ENCODE data around the gene FBXO42.
A peak's percentile ranks its signal among the peaks of the same experiment; 100 is the strongest.

The FBXO42 gene

GRCh38 chr1:16351994-16352841 lies at the start of gene FBXO42:
FBXO42 (minus strand) TSS chr1:16352480; CDS start chr1:16315418, 37,062 bp downstream.
- DNase-seq (ENCODE audit: insufficient read length, low spot score) (peak; percentile 67), FAIRE-seq (peak; percentile 11)
- peak; percentile 56 for TF ChIP-seq POLR2A (IDR thresholded peaks at IDR 0.05; ENCODE audit: low read depth, low read length)

DNA sequence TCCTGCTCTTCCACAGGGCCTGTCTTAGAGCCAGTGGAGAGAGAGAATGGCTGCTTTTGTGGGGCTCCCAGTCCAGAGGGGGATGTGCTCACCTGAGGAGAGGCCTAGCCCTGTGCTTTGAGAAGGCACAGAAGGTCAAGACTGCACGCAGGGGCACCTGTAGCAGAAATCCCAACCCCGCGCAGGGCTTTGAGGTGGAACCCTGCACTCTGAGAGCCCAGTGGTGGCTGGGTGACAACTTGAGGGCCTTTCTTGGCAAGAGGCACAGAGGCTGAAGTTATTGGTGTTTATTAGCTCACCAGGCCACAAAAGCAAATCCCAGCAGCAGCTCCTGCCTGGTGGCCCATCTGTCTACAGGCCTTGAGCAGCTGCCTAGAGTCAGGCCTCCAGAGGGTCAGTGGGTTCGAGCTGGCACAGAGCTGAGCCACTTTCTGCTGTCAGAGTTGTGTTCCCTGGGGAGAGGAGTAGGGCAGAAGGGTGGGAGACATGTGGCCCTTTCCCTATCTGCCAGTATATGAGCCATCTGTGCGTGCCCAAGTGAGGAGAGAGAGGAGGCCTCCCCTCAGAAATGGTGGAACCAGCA lies 46.2 kb upstream of the FBXO42 start:
- FAIRE-seq: no peak
- DNase-seq (ENCODE audit: insufficient read length, low spot score): no peak
- no peak for TF ChIP-seq POLR2A (IDR thresholded peaks at IDR 0.05; ENCODE audit: low read depth, low read length)

GRCh38 chr1:16397120-16397519 lies 44.8 kb upstream of the FBXO42 start:
- FAIRE-seq (no peak), DNase-seq (ENCODE audit: insufficient read length, low spot score) (no peak)
- TF ChIP-seq POLR2A (IDR thresholded peaks at IDR 0.05; ENCODE audit: low read depth, low read length): no peak

- DNase-seq (ENCODE audit: insufficient read length, low spot score) (peak; percentile 47), FAIRE-seq (peak; percentile 84)
- no peak for TF ChIP-seq POLR2A (IDR thresholded peaks at IDR 0.05; ENCODE audit: low read depth, low read length)
Observed at GRCh38 chr1:16396591-16396990, 44.3 kb upstream of the FBXO42 start.

GRCh38 chr1:16394977-16395376 lies 42.7 kb upstream of the FBXO42 start:
- DNase-seq (ENCODE audit: insufficient read length, low spot score): no peak
- TF ChIP-seq POLR2A (IDR thresholded peaks at IDR 0.05; ENCODE audit: low read depth, low read length): no peak
- FAIRE-seq: no peak

DNA sequence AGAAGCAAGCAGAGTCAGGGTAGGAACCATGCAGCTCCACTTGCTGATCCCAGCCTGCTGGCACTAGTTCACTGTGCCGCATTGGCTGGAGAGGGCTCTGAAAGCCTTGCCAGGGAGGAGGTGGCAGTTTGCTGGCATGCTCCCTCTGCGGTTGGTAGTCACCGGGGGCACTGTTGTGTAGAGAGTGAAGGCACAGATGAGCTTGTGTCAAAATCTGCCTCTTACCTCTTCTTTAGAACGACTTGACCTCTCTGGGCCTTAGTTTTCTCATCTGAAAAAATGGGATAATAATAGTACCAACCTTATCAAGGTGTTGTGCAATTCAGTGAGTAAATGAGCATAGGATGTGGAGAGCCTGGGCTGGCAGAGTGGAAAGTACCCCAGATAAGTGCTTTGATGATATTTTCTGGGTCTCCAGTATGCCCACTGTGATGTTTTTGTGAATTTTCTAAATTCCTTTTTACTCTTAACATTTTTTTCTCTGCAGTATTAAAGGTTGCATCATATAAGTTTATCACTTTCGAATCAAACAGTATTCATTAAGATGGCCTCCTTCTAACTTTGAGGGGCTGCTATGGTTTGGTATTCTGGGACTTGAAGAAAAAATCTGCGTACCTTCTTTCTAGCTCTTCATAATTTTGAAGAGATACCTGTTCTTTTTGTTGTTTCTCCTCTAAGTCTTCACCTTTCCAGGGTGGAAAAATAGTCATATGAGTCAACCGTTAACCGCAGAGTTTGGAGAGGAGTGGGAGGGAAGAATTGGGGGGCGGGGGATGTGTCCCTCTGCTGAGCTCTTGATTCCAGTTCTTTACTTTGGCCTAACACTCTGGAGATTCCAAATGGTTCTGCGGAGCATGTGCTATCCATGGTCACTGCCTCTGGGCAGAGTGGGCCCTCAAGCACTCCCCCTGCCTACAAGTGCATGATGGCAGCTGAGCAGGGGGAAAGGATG lies 41.6 kb upstream of the FBXO42 start:
- no peak for FAIRE-seq
- no peak for TF ChIP-seq POLR2A (IDR thresholded peaks at IDR 0.05; ENCODE audit: low read depth, low read length)
- no peak for DNase-seq (ENCODE audit: insufficient read length, low spot score)

- FAIRE-seq (no peak), DNase-seq (ENCODE audit: insufficient read length, low spot score) (no peak)
Observed at GRCh38 chr1:16392740-16393569, 40.7 kb upstream of the FBXO42 start.

GRCh38 chr1:16391411-16391810 lies 39.1 kb upstream of the FBXO42 start:
- FAIRE-seq: no peak
- DNase-seq (ENCODE audit: insufficient read length, low spot score): no peak
- TF ChIP-seq POLR2A (IDR thresholded peaks at IDR 0.05; ENCODE audit: low read depth, low read length): no peak

More at GRCh38 chr1:16392740-16393569, 40.7 kb upstream of the FBXO42 start:
- TF ChIP-seq POLR2A (IDR thresholded peaks at IDR 0.05; ENCODE audit: low read depth, low read length): no peak

- TF ChIP-seq POLR2A (IDR thresholded peaks at IDR 0.05; ENCODE audit: low read depth, low read length): no peak
- no peak for DNase-seq (ENCODE audit: insufficient read length, low spot score)
- no peak for FAIRE-seq
Observed at GRCh38 chr1:16387201-16388188, 35.2 kb upstream of the FBXO42 start.

GRCh38 chr1:16386454-16387113 lies 34.3 kb upstream of the FBXO42 start:
- FAIRE-seq (peak; percentile 69), DNase-seq (ENCODE audit: insufficient read length, low spot score) (peak; percentile 62)
- no peak for TF ChIP-seq POLR2A (IDR thresholded peaks at IDR 0.05; ENCODE audit: low read depth, low read length)

DNA sequence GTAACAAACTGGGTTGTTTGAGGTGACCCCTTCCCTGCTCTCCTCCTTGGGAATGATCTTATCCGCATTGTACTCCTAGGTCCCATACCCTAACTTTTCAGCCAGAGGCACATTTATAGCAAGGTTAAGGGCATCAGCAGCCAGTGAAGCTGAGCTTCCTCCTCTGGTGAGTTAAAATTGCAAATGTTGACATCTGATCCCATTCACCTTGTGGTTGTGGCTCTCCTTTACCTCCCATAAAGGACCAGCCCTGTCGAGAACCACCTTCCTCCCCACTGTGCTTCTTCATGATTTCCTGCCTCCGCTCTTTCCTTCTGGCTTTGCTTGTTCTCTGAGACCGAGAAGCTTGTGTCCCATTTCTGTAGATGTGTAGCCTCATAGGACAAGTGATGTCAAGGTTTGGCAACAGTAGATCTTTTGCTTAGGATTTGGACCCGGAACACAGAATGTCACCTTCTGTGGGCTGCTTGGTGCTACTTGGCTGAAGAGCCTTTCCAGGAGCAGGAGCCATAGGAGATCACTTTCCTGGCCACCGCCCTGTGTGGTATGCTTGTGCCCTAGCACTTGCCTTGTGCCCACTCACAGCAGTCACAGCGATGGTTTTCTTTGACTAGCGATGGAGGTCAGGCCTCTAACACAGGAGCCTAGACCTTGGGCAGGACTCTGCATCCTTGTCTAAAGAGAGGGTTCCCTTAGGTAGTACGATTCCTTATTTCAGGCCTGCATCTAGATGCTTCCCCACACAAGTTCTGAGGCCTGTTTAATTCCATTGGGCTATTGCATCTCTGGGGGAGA lies 33.6 kb upstream of the FBXO42 start:
- DNase-seq (ENCODE audit: insufficient read length, low spot score): no peak
- no peak for FAIRE-seq
- TF ChIP-seq POLR2A (IDR thresholded peaks at IDR 0.05; ENCODE audit: low read depth, low read length): no peak
